HepG2 (cell line): ENCODE results near the gene CYB5R3. TPM values are rescaled to one million over a fixed set of nuclear protein-coding genes. Genes with fewer than 3 reads are reported as not detected.

ENCODE experiments used
- DR1 ChIP-seq: sonication (generic); formaldehyde crosslinking; IDR thresholded peaks from 2 replicates; pipeline ENCODE4 v1.8.0; 2021; ENCODE audit warnings: mild to moderate bottlenecking, missing genetic modification reagents, inconsistent platforms
- NFE2 ChIP-seq: sonication (generic); formaldehyde crosslinking; IDR thresholded peaks from 2 replicates; pipeline ENCODE4 v1.4.0; 2020; ENCODE audit warnings: missing genetic modification reagents
- RFX3 ChIP-seq: IDR thresholded peaks from 2 replicates; pipeline ENCODE4 v1.6.1; 2016; ENCODE audit warnings: missing biosample characterization, missing genetic modification reagents
- SRSF9 ChIP-seq: fragments of 200-400 bp; formaldehyde crosslinking; IDR thresholded peaks from 2 replicates; pipeline ENCODE4 v1.6.1; 2018; ENCODE audit warnings: borderline replicate concordance, mild to moderate bottlenecking, low read depth, low read length; ENCODE audit not compliant: insufficient read depth, poor library complexity, severe bottlenecking
- TOPORS ChIP-seq: sonication (generic); formaldehyde crosslinking; IDR thresholded peaks from 2 replicates; pipeline ENCODE4 v1.8.0; 2023; ENCODE audit warnings: mild to moderate bottlenecking, missing genetic modification reagents
- ZKSCAN5 ChIP-seq: sonication (generic); formaldehyde crosslinking; IDR thresholded peaks from 2 replicates; pipeline ENCODE4 v1.5.1; 2020; ENCODE audit warnings: mild to moderate bottlenecking, missing genetic modification reagents
- ZNF260 ChIP-seq: sonication (generic); formaldehyde crosslinking; IDR thresholded peaks from 2 replicates; pipeline ENCODE4 v1.4.0; 2020; ENCODE audit warnings: missing genetic modification reagents, low read depth, mild to moderate bottlenecking, borderline replicate concordance
- ZNF615 ChIP-seq: sonication (generic); formaldehyde crosslinking; IDR thresholded peaks from 2 replicates; pipeline ENCODE4 v1.5.0; 2020; ENCODE audit warnings: mild to moderate bottlenecking, missing genetic modification reagents, borderline replicate concordance
- polyA plus RNA-seq, 8 experiments: library from polyadenylated mRNA; depleted of rRNA in 3 of 8; stranded (reverse) in 7 of 8; unstranded in 1 of 8; fragments of >200 nt; fragmentation: Illumina TruSeq in 4 of 8; extraction: Trizol in 4 of 8; gene quantifications; 2 replicates each; pipeline versions ENCODE4 v1.2.1 to v1.2.3, GENCODE V29; 2011 to 2016; ENCODE audit warnings: low read depth in 4 of 8, missing spikeins in 1 of 8, mixed read lengths in 1 of 8; ENCODE audit not compliant: insufficient read depth in 1 of 8
- total RNA-seq, 5 experiments: library from RNA; depleted of rRNA; stranded (reverse); fragments of >200 nt; fragmentation: Illumina TruSeq; extraction: Trizol; gene quantifications; 2 replicates each; pipeline ENCODE4 v1.2.3, GENCODE V29; 2016; ENCODE audit warnings: low read depth in 1 of 5
- TF ChIP-seq, protein P1 (sequence below): sonication (generic); formaldehyde crosslinking; IDR thresholded peaks from 2 replicates; pipeline ENCODE4 v1.4.0; 2020; ENCODE audit warnings: missing genetic modification reagents
- TF ChIP-seq, protein P2 (sequence below): sonication (generic); formaldehyde crosslinking; IDR thresholded peaks from 2 replicates; pipeline ENCODE4 v1.4.0; 2020; ENCODE audit warnings: missing genetic modification reagents
- TF ChIP-seq, protein P3 (sequence below): IDR thresholded peaks from 2 replicates; pipeline ENCODE4 v1.6.1; 2016; ENCODE audit warnings: missing genetic modification reagents, missing compliant biosample characterization
- TF ChIP-seq, protein P4 (sequence below), 2 experiments: fragments of 450-650 bp in 1 of 2; sonication (generic) in 1 of 2; formaldehyde crosslinking in 1 of 2; IDR thresholded peaks; 2 replicates each; pipeline versions ENCODE4 v1.6.1 to v1.8.0; 2016 to 2022; ENCODE audit warnings: antibody characterized with exemption in 1 of 2, mild to moderate bottlenecking in 1 of 2, missing genetic modification reagents in 1 of 2
- TF ChIP-seq, protein P5 (sequence below): IDR thresholded peaks from 2 replicates; pipeline ENCODE4 v1.6.1; 2016; ENCODE audit warnings: control low read depth

Gene CYB5R3
- total and polyA plus RNA-seq, 2 of the 13 experiments (the other 11 are each of a cell fraction or from before 2014, with no cell fraction given): 32.4 to 305 TPM

DNA sequence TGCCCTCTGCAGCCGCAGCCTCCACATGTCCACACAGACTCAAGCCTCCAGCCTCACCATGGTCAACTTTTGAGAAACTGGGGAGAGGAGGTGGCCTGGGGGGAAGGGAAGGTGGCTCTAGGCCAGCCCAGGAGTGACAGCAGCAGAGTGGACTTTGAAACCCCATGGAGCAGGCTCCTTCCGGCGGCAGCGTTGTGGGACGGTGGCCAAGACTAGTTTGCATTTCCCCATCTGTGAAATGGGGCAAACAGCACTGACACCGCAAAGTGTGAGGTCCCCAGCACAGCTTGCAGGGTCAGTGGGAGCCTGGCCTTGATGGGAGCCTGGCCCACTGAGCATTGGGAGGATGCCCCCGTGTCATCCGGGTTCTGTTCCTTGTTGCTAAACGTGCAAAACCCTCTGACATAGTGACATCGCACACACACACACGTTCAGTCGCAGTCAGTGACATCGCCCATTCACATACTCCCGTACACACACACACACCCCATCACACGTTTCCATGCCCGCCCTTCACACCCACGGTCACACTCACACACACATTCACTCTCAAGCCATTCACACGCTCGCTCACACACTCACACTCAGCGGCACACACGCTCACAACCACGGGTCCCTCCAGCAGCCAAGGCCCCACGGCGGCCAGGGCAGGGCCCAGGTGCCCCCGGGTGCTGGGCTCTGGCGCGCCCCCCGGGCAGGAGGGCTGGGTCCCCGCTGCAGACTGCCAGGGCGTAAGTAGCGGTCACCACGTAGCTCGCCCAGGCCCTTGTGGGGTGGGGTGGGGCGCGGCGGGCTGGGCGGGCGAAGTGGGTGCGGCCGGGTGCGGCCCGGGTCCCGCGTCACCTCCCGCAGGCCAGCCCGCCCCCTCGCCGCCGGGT, 585 bp downstream of the CYB5R3 start (continued):
- TF ChIP-seq, protein P1, sequence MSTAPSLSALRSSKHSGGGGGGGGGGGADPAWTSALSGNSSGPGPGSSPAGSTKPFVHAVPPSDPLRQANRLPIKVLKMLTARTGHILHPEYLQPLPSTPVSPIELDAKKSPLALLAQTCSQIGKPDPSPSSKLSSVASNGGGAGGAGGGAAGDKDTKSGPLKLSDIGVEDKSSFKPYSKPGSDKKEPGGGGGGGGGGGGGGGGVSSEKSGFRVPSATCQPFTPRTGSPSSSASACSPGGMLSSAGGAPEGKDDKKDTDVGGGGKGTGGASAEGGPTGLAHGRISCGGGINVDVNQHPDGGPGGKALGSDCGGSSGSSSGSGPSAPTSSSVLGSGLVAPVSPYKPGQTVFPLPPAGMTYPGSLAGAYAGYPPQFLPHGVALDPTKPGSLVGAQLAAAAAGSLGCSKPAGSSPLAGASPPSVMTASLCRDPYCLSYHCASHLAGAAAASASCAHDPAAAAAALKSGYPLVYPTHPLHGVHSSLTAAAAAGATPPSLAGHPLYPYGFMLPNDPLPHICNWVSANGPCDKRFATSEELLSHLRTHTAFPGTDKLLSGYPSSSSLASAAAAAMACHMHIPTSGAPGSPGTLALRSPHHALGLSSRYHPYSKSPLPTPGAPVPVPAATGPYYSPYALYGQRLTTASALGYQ: 0 out of 2 replicates have a peak, but pooled peaks have one; percentile 13
- TF ChIP-seq ZNF260 (no peak), DR1 (CRISPR knock-in tag) (no peak), TOPORS (CRISPR knock-in tag) (0 out of 2 replicates have a peak, but pooled peaks have one; percentile 79), ZNF615 (no peak), SRSF9 (no peak), NFE2 (CRISPR knock-in tag) (no peak), RFX3 (no peak), ZKSCAN5 (CRISPR knock-in tag) (no peak)
- TF ChIP-seq, protein P2, sequence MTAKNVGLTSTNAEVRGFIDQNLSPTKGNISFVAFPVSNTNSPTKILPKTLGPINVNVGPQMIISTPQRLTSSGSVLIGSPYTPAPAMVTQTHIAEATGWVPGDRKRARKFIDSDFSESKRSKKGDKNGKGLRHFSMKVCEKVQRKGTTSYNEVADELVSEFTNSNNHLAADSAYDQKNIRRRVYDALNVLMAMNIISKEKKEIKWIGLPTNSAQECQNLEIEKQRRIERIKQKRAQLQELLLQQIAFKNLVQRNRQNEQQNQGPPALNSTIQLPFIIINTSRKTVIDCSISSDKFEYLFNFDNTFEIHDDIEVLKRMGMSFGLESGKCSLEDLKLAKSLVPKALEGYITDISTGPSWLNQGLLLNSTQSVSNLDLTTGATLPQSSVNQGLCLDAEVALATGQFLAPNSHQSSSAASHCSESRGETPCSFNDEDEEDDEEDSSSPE (CRISPR knock-in tag): peak; percentile 47
- TF ChIP-seq, protein P3, sequence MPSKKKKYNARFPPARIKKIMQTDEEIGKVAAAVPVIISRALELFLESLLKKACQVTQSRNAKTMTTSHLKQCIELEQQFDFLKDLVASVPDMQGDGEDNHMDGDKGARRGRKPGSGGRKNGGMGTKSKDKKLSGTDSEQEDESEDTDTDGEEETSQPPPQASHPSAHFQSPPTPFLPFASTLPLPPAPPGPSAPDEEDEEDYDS (CRISPR knock-in tag): peak; percentile 78; the same call in 1 of the 2 replicates
- TF ChIP-seq, protein P4, sequence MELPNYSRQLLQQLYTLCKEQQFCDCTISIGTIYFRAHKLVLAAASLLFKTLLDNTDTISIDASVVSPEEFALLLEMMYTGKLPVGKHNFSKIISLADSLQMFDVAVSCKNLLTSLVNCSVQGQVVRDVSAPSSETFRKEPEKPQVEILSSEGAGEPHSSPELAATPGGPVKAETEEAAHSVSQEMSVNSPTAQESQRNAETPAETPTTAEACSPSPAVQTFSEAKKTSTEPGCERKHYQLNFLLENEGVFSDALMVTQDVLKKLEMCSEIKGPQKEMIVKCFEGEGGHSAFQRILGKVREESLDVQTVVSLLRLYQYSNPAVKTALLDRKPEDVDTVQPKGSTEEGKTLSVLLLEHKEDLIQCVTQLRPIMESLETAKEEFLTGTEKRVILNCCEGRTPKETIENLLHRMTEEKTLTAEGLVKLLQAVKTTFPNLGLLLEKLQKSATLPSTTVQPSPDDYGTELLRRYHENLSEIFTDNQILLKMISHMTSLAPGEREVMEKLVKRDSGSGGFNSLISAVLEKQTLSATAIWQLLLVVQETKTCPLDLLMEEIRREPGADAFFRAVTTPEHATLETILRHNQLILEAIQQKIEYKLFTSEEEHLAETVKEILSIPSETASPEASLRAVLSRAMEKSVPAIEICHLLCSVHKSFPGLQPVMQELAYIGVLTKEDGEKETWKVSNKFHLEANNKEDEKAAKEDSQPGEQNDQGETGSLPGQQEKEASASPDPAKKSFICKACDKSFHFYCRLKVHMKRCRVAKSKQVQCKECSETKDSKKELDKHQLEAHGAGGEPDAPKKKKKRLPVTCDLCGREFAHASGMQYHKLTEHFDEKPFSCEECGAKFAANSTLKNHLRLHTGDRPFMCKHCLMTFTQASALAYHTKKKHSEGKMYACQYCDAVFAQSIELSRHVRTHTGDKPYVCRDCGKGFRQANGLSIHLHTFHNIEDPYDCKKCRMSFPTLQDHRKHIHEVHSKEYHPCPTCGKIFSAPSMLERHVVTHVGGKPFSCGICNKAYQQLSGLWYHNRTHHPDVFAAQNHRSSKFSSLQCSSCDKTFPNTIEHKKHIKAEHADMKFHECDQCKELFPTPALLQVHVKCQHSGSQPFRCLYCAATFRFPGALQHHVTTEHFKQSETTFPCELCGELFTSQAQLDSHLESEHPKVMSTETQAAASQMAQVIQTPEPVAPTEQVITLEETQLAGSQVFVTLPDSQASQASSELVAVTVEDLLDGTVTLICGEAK (IDR thresholded peaks at IDR 0.05): no peak
- TF ChIP-seq, protein P4 (CRISPR knock-in tag; IDR thresholded peaks at IDR 0.05): peak; percentile 63; the same call in 1 of the 2 replicates
- TF ChIP-seq, protein P5, sequence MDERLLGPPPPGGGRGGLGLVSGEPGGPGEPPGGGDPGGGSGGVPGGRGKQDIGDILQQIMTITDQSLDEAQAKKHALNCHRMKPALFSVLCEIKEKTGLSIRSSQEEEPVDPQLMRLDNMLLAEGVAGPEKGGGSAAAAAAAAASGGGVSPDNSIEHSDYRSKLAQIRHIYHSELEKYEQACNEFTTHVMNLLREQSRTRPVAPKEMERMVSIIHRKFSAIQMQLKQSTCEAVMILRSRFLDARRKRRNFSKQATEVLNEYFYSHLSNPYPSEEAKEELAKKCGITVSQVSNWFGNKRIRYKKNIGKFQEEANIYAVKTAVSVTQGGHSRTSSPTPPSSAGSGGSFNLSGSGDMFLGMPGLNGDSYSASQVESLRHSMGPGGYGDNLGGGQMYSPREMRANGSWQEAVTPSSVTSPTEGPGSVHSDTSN (CRISPR knock-in tag): peak; percentile 63; the same call in 1 of the 2 replicates
